Sigmoid colon (tissue), 4 donors: ENCODE results near the gene DENND5A.

Experiments
- EP300 ChIP-seq, 4 donors: sonication (generic); formaldehyde crosslinking; IDR thresholded peaks; one replicate each; pipeline ENCODE4 v1.6.1; 2017; ENCODE audit warnings: antibody characterized with exemption in 4 of 4
- POLR2A ChIP-seq, 2 donors: fragments of 450-650 bp; IDR thresholded peaks; one replicate each; pipeline ENCODE4 v1.6.1; 2016; ENCODE audit warnings: antibody characterized with exemption in 2 of 2, mild to moderate bottlenecking in 2 of 2, moderate library complexity in 2 of 2
- POLR2AphosphoS5 ChIP-seq, 4 donors: sonication (generic); formaldehyde crosslinking; IDR thresholded peaks; one replicate each; pipeline ENCODE4 v1.6.1; 2017; ENCODE audit warnings: antibody characterized with exemption in 4 of 4
- TF ChIP-seq, protein P1 (sequence below), 4 experiments: fragments of 450-650 bp in 3 of 4; fragments of 200-600 bp in 1 of 4; IDR thresholded peaks; one replicate each; pipeline ENCODE4 v1.5.1; 2016 to 2019; ENCODE audit warnings: antibody characterized with exemption in 4 of 4, mild to moderate bottlenecking in 3 of 4, moderate library complexity in 2 of 4

DNA sequence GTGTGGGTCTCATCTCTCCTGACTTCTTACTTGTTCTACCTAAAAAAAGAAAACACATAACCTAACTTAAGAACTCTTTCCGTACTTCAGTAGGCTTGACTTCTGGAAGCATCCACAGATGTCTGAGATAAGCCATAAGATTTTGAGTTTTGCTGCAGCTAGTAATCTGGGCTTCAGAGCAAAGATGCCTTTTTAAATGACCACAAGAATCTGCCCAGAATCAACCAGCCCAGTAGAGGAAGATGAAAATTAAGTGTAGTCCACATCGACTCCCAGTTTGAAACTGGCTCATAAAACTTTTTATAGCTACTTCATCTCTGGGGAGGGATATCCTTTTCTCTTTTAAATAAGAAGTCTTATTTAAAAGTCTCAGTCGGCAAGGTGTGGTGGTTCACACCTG, 10.7 kb downstream of the DENND5A start:
- no peak for TF ChIP-seq POLR2A (IDR thresholded peaks at IDR 0.05)
- TF ChIP-seq, protein P1, sequence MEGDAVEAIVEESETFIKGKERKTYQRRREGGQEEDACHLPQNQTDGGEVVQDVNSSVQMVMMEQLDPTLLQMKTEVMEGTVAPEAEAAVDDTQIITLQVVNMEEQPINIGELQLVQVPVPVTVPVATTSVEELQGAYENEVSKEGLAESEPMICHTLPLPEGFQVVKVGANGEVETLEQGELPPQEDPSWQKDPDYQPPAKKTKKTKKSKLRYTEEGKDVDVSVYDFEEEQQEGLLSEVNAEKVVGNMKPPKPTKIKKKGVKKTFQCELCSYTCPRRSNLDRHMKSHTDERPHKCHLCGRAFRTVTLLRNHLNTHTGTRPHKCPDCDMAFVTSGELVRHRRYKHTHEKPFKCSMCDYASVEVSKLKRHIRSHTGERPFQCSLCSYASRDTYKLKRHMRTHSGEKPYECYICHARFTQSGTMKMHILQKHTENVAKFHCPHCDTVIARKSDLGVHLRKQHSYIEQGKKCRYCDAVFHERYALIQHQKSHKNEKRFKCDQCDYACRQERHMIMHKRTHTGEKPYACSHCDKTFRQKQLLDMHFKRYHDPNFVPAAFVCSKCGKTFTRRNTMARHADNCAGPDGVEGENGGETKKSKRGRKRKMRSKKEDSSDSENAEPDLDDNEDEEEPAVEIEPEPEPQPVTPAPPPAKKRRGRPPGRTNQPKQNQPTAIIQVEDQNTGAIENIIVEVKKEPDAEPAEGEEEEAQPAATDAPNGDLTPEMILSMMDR (IDR thresholded peaks at IDR 0.05): no peak
- TF ChIP-seq POLR2AphosphoS5 (IDR thresholded peaks at IDR 0.05): no peak
- no peak for TF ChIP-seq EP300 (IDR thresholded peaks at IDR 0.05)
